ENCODE measurements around the gene CACNA1G.

GRCh38 chr17:50602836-50603235 lies 42.3 kb downstream of the CACNA1G start:
- TF ChIP-seq CTCF (IDR thresholded peaks at IDR 0.05) (no peak), POLR2A (IDR thresholded peaks at IDR 0.05) (no peak), EP300 (IDR thresholded peaks at IDR 0.05) (no peak)
